Measurements from ENCODE around the gene TLR5. TPM values are rescaled to one million over a fixed set of nuclear protein-coding genes. Genes with fewer than 3 reads are reported as not detected.

Gene TLR5
- total RNA-seq, 1 donor from 2014 or later: 16.4 TPM

DNA sequence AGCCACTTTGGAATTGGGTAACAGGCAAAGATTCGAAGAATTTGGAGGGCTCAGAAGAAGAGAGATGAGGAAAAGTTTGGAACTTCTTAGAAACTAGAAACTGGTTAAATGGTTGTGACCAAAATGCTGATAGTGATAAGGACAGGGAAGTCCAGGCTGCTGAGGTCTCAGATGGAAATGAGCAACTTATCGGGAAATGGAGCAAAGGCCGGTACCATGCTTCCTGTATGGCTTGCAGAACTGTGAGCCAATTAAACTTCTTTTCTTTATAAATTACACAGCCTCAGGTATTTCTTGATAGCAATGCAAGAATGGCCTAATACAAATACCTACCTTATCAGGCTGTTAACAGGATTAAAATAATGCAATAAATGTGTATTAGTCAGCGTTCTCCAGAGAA is 9.4 kb upstream of the TLR5 start:
- DNase-seq (ENCODE audit: low spot score) (no peak), ATAC-seq (no peak)
- intact Hi-C loops (cut with DNase I): no loop called here

DNA sequence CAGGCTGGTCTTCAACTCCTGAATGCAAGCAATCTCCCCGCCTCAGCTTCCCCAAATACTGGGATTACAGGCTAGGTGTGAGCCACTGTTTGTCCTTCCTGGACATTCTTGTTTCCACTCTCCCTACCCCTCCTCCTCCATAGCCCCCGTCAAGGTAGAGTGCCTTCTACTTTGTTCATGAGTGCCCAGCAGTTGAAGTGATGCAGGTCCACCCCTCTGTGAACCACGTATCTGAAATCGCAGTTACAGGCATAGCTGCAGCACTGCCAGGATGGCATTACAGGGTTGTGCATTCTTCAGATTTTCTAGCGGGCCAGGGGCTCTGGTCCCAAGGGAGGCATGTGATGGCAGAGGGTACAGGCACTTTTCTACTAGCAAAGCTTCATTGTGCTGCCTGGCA is 7.4 kb upstream of the TLR5 start:
- DNase-seq (ENCODE audit: low spot score) (no peak), ATAC-seq (no peak)
- intact Hi-C loops (cut with DNase I): no loop called here

DNA sequence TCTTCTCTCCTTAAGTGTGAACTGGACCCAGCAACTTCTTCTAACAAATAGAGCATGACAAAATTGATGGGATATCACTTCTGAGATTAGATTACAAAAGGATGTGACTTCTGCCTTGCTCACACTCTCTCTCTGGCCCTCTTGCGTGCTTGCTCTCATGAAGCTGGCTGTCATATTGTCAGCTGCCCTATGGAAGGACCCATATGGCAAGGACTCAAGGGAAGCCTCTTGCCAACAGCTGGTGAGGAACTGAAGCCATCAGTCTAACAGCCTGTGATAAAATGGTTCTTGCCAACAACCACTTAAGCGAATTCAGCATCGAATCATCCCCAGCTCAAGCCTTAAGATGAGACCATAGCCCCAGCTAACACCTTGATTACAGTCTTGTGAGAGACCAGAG is 4.8 kb upstream of the TLR5 start:
- DNase-seq (ENCODE audit: low spot score): no peak
- no peak for ATAC-seq
- intact Hi-C loops (cut with DNase I): no loop called here

DNA sequence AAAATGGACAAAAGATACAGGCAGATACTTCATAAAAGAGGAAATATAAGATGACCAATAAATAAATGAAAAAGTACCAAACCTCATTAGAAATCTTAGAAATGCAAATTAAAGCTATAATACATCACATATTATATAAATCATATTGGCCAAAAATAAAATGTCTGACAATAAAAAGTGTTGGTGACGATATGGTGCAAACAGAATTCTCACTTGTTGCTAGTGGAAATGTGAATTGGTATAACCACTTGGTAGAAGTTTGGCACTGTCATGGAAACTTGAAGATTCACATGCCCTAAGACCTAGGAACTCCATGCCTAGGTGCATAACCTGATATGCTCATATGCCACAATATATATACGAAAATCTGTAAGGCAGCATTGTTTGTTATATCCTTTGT is 4.4 kb upstream of the TLR5 start:
- intact Hi-C loops (cut with DNase I): no loop called here
- ATAC-seq (no peak), DNase-seq (ENCODE audit: low spot score) (no peak)

DNA sequence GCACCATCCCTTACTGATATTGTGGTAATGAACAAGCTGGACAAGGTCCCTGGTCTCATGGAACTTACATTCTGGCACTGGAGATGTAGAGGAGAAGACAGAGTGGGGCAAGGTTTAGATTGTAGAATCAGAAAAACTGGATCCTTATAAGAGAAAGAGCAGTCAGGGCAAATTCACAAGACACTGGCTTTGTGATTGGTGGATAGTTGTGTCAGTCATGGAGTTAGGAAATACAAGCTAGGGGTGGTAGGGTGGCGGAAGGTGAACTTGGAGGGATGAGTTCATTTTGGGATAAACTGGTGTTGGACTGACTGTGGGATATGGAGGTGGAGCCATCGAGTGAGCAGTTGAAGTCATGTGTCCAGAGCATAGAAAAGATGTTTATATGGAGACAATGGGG is 3.7 kb upstream of the TLR5 start:
- intact Hi-C loops (cut with DNase I): no loop called here
- DNase-seq (ENCODE audit: low spot score) (no peak), ATAC-seq (no peak)

DNA sequence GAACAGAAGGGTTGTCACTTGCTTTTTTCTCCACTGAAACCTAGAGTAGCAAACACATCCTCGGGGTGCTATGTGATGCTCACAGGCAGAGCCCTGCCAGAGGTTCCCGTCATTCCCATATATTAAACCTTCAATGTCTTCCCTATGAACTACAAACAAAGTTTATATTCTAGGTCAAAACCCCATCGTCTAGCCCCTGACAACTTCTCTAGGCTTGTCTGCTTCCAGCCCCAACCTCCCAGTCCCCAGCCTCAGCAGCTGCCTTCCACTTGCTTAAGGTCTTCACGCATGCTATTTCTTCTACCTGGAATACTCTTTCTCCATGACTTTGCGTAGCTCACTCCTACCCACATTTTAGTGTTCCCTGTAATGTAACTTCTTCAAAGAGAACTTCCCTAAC is 1.9 kb upstream of the TLR5 start:
- intact Hi-C loops (cut with DNase I): no loop called here
- no peak for DNase-seq (ENCODE audit: low spot score)
- no peak for ATAC-seq

DNA sequence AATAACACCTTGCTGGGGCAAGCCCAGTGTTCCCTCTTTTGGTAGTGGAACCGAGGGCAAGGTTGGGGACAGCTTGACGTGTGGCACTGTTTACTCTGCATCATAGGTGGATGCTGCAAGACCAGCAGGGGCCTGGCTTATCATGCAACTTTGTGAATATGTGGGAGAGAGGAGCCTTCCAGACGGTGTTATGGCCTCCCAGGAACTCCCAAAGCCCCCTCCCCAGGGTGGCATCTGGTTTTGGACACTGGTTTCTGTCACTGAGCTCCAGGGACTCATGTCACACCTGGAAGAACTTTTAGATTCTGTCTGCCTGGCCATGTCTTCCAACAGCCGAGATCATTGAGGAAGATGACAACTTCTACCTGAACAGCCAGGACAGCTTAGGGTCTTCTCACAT is 1.4 kb upstream of the TLR5 start:
- intact Hi-C loops (cut with DNase I): no loop called here
- DNase-seq (ENCODE audit: low spot score): no peak

DNA sequence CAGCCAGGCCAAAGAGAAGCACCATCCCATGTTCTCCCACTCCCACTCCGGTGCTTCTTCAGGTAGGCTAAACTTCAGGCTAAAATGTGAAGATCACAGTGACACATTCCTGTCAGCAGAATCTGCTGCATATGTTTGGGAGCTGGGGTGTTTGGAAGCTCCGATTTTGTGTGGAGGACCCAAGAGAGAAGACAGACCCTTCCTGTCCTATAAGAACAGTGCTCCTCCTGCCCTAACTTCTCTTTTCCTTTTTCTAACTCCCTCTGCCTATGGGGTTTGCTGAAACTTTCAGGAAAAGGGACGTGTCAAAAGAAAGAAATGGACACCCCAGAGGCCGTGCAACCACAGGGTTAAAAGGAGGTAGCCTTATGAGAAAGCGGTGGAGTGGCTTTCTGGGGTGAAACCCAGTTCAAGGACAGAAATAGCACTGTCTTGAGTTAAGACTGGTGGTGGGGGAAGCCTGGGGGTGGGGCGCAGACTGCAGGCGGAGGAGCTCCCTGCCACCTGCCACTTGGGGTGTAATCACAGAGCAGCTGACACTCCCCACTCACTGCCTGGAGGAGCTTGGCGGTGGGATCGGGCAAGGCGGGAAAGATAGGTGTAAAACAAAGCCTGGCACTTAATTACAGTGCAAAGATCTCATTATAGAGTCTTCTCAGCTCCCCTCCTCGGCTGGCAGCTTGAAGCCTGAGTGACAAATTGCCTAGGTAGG is 645 bp upstream of the TLR5 start:
- ATAC-seq: peak; percentile 22
- no peak for DNase-seq (ENCODE audit: low spot score)
- intact Hi-C loops (cut with DNase I): no loop called here

More for the DNA sequence above, 1.4 kb upstream of the TLR5 start:
- ATAC-seq: no peak

DNA sequence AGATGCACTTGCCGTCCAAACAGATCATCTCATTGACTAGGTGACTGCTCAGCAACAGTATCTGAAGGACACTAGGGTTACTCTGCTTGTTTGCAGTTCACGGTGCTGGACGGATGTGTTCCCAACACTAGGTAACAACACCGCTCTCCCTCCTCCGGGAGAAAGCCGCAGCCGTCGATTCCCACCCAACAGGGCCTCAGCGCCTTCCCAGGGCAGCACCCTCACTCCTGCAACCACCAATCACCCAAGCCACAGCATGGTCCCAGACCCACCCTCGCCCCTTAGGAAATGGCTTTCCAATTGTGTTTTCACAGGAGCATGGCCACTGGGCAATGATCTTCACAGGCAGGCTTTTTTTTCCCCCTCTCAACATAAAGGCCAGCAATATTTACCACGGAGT is 779 bp downstream of the TLR5 start:
- ATAC-seq (no peak), DNase-seq (ENCODE audit: low spot score) (no peak)
- intact Hi-C loops (cut with DNase I): no loop called here

DNA sequence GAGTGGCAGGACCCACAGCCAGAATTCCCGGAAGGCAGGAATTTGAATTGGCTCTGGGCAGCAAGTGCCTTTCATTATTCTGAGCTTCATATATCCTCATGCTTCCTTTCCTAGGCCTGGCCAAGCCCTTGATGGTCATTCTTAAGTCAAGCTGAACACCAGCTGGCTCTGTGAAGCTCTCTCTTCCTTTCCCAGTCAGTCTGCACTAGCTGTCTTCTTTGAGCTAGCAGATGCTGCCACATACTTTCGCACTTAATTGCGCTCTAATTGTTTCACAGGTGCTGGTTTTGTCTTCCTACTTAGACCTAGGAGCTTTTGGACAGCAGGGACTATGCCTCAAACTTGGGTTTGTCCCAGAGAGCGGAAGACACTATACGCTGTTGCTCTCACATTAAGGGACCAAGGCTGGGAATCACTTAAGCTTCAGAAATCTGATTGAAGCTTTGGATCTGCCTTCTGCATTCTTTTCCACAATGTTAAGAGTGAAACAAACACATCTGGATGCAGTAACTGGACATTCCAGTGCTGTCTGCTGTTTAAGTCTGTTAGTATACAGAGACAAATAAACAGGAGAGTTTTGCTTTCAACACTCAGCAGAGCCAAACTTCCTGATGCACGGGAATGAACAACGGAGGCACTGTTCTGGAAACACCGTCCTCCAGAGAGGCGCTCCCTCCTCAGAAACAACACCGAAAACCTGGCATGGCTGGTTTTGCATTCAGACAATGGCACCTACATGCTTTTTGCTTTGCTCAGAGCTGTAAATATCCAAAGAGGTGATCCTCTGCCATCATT is 2.2 kb downstream of the TLR5 start:
- DNase-seq (ENCODE audit: low spot score): no peak
- intact Hi-C loops (cut with DNase I): no loop called here
- ATAC-seq: no peak

DNA sequence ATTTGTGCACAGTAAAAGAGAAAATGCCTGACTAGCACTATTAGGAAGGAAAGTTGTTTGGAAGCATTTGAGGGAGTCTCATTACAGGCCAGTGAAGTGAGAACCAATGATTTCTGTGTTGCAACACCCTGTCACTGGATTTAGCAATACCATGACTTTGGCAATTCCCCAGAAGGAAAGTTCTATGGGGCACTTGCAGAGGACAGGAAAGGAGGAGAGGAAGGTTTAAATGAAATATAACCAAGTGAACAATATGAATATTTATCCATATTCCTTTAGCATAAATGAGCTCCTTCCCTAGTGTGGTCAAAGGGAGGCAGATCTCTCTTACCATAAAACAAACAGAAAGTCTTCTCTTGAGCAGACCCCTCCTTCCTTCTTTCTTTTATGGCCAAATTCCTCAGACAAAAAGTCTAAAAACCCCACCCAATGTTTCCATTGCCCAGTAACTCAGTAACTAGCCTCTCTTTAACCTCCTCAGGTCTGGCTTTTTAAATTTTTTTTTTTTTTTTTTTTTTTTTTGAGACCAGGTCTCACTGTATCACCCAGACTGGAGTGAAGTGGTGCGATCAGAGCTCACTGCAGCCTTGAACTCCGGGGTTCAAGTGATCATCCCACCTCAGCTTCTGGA is 5.5 kb downstream of the TLR5 start:
- intact Hi-C loops (cut with DNase I): no loop called here
- DNase-seq (ENCODE audit: low spot score) (no peak), ATAC-seq (peak; percentile 85)

DNA sequence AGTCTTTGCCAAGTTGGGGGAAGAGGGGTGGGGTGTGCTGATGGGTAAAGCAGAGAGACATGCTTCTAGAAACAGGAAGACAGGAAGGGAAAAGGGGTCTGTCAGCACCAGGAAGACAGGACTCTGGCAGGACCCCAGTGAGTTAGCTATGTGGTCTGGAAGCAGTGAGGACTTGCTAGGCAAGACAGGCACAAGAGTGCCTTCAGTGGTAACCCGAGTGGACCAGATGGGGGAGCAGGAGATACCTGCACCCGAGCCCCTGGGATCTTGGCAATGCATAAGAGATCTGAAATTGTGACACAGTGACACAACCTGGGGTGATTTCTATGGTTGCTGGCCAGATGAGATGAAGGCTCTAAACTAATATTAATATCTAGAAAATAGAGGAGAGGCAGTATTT is 7.0 kb downstream of the TLR5 start:
- DNase-seq (ENCODE audit: low spot score) (no peak), ATAC-seq (no peak)
- intact Hi-C loops (cut with DNase I): no loop called here

DNA sequence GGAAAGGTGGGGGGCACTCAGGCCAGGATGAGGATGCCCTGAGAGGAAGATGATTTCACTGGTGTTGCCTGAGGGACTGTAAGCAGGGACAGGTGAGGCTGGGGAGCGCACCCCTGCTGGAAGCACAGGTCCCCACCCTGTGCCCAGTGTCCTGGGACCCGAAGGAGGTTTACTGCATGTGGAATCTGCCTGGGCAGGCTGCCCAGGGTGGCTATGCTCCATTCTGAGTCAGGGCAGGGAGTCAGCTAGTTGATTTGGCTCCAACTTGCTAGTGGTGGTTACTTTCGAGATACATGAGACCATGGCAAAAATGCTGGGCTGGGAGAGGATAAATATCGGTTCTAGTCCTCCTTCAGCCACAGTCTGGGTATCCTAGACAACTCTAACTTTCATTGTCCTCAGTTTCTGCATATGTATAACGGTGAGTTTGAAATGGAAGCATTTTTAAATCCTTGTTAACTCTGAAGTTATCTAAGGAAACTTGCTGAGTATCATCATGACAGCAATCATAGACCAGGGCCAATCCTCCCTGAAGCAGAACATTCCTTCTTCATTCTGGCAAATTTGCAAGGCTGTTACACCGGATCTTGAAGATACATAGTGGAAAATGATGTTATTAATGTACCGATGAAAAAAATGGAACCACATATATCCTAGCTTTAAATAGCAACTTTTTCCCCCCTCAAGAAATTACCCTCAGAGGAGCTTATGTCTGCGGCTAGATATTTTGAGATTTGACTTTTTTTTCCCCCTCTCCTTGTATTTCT is 7.7 kb downstream of the TLR5 start:
- ATAC-seq (no peak), DNase-seq (ENCODE audit: low spot score) (no peak)
- intact Hi-C loops (cut with DNase I): no loop called here

DNA sequence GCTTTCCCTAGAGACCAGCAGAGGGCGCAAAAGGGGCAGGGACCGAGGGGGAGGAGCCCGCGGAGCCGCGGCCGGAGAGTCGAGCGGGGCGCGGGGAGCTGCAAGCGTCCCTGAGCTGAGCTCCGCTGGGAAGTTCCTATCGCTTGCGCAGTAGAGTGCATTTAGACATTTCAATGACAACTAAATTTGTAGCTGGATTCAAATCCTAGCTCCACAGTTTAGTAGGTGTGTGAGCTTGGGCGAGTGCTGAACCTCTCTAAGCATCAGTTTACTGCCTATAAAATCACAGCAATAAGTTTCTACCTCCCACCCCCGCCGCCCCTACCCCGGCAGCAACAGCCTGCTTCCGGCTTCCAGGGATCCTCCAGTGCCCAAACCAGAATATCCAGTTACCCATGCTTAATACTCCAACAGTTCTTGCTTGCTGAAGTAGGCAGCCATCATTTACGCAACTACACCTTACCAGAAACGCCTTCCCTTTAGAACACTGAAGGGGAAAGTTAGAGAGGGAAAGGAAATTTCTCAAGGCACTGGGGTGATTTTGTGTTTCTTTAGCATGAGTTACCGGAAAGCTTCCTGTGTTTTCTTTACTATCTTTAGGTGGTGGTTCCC is 9.1 kb downstream of the TLR5 start:
- DNase-seq (ENCODE audit: low spot score) (peak; percentile 92), ATAC-seq (peak; percentile 86)

DNA sequence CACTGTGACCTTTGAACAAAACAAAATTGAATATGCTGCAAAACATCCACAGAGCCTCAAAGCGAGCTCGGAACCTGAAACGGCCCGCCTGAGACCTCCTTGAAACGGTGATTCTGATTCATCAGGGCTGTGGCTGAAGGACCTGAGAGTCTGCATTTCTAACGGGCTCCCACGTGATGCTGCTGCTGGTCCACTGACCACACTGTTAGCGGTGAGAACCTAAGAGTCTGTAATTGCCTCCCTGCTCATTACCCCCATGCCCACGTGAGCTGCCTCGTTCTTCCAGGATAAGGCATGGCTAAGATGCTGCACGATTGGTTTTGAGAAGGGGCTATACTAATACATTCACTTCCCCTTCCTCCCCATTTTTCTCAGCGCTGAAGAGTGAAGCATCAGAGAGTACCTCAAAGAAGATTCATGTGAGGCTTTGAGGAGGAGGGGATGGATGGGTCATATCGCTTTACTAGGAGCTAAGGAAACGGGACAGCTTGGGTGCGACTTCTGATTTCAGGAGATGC is 9.7 kb downstream of the TLR5 start:
- ATAC-seq (peak; percentile 4), DNase-seq (ENCODE audit: low spot score) (no peak)
- intact Hi-C loops (cut with DNase I): no loop called here

More for the DNA sequence above, 9.1 kb downstream of the TLR5 start:
- intact Hi-C loops (cut with DNase I): no loop called here

DNA sequence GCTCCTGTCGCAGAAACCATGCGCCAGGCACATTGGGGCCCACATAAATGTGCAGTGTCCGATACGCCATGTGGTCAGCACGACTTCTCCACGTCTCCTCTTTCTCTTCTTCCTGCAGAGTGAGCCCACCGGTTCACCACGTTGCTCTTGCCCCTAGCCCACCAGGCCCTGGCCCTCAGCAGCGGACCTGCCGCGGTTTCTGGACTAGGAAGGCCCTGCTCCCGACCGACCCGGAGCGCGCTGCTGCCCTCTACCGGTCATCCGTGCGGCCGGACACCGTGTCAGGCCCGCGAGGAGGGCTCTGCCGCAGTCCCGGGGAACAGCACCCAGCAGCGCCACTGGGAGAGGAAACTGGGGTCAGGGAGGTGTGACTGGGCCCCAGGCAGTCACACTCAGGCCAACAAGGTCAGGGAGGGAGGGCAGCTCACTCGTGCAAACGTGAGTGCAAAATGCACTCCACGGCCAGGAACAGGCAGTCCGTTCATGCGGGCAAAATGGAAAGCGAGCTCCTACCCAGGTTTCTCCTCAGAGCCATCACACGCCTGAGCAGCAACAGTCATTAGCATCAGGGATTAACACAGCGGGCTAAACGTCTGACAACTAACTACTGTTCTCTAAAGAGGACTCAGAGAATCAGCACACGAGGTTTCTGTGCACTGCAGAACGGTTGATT is 13.7 kb downstream of the TLR5 start:
- peak; percentile 89 for ATAC-seq
- intact Hi-C loops (cut with DNase I): no loop called here
- DNase-seq (ENCODE audit: low spot score): peak; percentile 90

DNA sequence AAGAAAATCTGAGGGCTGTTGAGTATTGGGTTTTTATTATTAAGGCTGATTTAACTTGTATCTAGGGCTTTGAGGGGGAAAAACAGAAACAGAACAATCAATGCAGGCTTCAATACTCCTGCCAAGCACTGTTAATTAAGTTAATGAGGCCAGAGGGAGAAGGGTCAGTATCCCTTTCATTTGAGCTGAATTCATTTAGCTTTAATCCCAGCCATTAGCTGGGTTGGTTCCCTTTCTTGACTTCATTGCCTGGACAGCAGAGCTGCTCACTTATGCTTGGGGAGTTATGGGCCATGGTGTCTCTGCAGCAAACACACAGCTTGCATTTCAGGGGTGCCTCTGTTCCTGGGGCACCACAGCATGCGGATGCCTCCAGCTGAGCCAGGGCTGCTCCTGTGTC is 16.3 kb downstream of the TLR5 start:
- no peak for DNase-seq (ENCODE audit: low spot score)
- intact Hi-C loops (cut with DNase I): no loop called here

DNA sequence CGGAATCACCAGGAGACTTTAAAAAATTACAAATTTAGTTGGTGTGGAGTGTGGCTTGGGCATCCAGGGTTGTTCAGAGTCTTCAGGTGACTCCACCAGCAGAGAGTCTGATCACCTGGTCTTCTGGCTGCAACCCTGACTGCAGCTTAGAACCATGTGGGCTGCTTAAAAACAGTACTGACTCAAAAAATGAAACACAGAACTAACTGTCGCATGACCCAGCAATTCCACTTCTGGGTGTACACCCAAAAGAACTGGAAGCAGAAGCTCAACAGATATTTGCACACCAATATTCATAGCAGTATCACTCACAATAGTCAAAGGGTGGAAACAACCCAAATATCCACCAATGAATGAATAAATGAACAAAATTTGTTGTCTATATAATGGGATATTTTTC is 17.3 kb downstream of the TLR5 start:
- intact Hi-C loops (cut with DNase I): no loop called here
- ATAC-seq (no peak), DNase-seq (ENCODE audit: low spot score) (no peak)

More for the DNA sequence above, 16.3 kb downstream of the TLR5 start:
- ATAC-seq: no peak
